NCI-H2081 (cell line): Measurements from ENCODE around the gene SYT14.
A peak's percentile ranks its signal among the peaks of the same experiment; 100 is the strongest.
"Not testable (repeated sequence)": the region's sequence is repeated elsewhere in the genome, so short reads cannot be mapped to it uniquely, and the experiment has no call there.

ENCODE experiments used
- DNase-seq, 2 experiments: peaks; one replicate each; lab custom pipeline; 2025; lab: John Stamatoyannopoulos, UW

The SYT14 gene

GRCh38 chr1:210025870-210026269, 87.9 kb downstream of the SYT14 start:
- DNase-seq: no peak

DNA sequence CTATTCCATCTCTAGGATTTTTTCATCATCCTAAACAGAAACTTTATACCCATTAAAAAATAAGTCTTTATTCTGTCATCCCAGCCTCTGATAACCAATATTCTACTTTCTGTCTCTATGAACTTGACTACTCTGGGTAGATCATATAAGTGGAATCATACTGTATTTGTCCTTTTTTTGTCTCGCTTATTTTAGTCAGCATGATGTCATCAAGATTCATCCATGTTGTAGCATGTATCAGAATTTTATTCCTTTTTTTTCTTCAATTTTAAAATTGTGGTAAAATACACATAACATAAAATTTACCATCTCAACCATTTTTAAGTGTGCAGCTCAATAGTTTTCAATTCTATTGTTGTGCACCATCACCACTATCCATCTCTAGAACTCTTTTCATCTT, 90.0 kb downstream of the SYT14 start:
- DNase-seq: no peak

- DNase-seq: no peak
Measured at GRCh38 chr1:210031473-210031872, 93.5 kb downstream of the SYT14 start.

- DNase-seq: no peak
Measured at GRCh38 chr1:210043058-210043457, 105.0 kb downstream of the SYT14 start.

DNA sequence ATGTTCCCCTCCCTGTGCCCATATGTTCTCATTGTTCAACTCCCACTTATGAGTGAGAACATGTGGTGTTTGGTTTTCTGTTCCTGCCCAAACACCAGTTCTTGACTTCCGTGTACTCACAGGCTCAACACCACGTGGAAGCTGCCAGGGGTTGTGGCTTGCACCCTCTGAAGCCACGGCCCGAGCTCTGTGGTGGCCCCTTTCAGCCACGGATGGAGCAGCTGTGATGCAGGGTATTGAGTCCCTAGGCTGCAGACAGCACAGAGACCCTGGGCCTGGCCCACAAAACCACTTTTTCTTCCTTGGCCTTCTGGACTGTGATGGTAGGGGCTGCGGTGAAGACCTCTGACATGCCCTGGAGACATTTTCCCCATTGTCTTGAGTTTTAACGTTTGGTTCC, 111.6 kb downstream of the SYT14 start:
- DNase-seq: no peak

GRCh38 chr1:210050491-210050890, 112.5 kb downstream of the SYT14 start:
- not testable (repeated sequence) for DNase-seq

DNA sequence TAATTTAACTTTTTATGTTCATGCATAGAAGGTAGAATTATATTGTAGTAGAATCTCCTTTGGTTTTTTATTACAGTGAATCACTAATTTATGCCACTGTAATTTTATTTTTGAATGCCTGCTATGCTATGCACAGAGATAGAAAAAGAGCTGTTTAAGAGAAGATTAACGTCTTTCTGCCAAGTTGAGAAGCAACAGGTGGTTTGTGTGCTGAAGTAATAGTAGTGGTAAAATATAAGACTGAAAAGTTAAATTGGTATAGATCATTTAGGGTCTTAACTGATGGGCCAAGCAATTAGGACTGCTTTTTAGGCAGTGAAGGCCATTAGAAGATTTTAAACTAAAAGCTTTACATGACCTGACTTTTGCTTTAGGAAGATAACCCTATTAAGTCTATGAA, 115.1 kb downstream of the SYT14 start:
- no peak for DNase-seq

- DNase-seq: no peak
Measured at GRCh38 chr1:210057593-210057992, 119.6 kb downstream of the SYT14 start.

DNA sequence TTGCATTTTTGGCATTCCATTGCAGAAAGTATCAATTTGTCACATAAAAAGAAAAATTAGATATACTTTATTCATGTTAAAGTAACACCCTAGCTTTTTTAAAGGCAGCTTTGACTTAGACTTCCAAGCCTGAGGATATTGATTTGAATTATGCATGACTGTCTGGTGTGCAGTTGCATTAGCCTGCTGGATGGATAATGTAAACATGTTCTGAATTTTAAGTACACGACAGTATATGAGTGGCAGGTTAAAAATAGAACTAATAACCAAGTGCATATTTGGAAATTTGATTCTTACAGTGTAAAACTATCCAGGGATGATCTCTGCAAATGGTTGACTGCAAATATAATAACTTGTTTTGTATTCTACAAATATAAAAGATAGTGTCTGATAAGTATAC, 124.0 kb downstream of the SYT14 start:
- DNase-seq: no peak

- no peak for DNase-seq
Measured at GRCh38 chr1:210070531-210070930, 132.5 kb downstream of the SYT14 start.

GRCh38 chr1:210072129-210072528, 134.1 kb downstream of the SYT14 start:
- peak in 1 of 2 experiments; percentile 23 for DNase-seq

DNA sequence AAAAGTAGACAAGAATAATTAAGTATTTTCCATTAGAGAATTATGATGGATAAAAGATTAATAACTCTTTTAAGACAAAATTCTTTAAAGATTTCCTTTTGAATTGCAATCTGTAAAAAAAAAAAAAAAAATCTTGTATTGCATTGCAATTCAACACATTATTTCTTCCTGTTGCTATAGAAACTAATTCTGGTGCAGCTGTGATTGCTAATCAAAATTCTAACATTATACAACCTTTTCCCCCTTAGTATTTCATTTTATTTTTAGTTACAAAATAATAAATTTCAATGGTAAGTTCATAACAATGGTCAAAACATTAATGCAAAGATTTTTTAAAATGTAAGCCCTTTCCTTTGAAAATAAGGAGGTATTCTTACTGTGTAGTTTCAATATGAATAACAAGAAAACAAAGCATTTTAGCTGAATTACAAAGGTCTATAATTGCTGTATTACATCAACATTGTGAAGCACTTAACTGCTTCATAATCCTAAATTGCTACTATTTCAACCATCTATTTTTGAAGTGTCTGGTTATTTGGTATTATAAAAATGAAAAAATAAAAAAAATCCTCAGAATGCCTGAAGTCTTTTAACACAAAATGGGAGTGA, 135.0 kb downstream of the SYT14 start:
- DNase-seq: no peak

GRCh38 chr1:210074904-210075303, 136.9 kb downstream of the SYT14 start:
- no peak for DNase-seq

DNA sequence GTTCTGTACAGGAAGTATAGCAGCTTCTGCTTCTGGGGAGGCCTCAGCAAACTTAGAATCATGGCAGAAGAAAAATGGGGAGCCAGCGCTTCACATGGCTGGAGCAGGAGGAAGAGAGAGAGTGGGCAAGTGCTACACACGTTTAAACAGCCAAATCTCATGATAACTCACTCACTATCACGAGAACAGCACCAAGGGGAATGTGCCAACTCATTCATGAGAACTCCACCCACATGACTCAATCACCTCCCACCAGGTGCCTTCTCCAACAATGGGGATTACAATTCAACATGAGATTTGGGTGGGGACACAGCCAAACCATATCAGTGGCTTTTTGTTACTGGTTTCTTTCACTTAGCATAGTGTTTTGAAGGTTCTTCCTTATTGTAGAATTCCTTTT, 138.6 kb downstream of the SYT14 start:
- no peak for DNase-seq

GRCh38 chr1:210081494-210081893, 143.5 kb downstream of the SYT14 start:
- DNase-seq: no peak

DNA sequence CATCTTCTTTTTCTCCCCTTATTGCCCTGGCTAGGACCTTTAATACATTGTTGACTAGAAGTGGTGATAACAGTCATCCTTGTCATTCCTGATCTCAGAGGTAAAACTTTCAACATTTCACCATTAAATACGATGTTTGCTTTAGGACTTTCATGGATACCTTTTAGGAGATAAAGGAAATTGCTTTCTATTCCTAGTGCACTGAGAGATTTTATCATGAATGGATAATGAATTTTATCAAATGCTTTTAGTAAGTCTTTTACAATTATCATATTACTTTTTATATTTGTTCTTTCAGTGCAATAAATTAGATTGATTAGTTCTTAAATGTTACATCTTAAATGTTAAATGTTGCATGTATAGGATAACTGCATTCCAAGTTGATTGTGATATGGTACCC, 147.3 kb downstream of the SYT14 start:
- DNase-seq: no peak

GRCh38 chr1:210087058-210087457, 149.0 kb downstream of the SYT14 start:
- DNase-seq: no peak

- DNase-seq: no peak
Measured at GRCh38 chr1:210089855-210090254, 151.8 kb downstream of the SYT14 start.

- no peak for DNase-seq
Measured at GRCh38 chr1:210092366-210092765, 154.3 kb downstream of the SYT14 start.

DNA sequence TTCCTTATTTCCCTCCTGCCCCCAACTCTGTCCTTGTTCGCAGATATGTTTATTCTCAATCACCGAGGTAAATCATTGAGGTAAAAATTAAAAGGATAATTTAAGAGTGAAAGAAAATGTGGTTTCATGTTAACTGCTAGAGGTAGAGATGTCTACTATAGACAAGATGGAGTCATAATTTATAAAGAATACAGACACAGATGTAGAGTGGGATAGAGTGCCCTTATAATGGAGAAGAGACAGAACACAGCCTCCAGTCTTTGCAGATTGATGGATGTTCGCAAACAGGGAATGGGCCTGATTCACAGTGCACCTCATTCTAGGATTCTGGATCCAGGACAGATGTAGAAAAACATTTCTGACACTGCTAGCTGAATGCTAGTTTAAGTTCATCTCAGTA, 155.4 kb downstream of the SYT14 start:
- no peak for DNase-seq

DNA sequence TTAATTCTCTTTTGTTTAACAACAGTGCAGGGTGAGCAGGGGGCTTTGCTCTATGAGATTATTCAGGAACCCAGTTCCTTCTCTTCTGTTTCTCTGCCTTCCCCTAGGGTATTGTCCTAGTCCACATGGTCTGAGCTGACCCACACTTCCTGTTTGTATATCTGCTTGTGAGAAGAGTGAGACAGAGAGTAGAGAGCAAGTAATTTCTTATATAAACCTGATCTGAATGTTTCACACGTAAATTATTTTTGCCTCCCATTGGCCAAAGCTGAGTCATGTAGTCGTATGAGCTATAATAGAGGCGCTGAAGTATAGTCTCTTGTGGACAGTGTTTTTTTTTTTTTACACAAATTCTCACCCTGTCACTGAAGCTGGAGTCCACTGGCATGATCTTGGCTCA, 160.3 kb downstream of the SYT14 start:
- DNase-seq: no peak

DNA sequence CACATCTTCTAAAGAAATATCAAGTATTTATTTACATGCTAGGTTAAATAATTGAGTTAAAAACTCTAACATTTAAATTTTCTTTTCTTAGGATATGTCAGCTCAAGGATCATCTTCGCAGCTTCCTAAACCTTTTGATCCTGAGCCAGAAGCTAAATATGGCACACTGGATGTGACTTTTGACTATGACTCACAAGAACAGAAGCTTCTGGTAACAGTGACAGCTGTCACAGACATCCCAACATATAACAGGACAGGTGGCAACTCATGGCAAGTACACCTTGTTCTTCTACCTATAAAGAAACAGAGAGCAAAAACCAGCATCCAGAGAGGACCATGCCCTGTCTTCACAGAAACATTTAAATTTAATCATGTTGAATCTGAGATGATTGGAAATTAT, 161.9 kb downstream of the SYT14 start:
- DNase-seq: no peak

GRCh38 chr1:210104103-210104502, 166.1 kb downstream of the SYT14 start:
- no peak for DNase-seq

DNA sequence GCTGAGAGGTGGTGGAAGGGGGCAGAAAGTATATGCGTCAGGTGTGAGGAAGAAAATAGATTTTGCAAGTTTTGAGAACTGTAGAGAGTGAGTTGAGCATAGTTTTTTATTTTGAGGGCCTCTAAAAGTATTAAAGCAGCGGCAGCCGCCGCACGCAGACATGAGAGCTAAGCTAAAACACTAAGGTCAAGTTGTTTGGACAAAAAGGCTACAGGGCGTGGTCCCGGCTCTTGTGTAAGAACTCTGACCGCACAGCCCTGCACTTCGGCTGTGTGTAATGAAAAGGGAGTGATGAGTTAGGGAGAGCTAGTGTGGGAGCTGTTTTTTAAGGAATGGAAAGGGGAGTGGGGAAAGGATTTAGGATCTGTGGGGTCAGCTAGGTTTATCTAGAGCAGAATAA, 174.9 kb downstream of the SYT14 start:
- not testable (repeated sequence) for DNase-seq

DNA sequence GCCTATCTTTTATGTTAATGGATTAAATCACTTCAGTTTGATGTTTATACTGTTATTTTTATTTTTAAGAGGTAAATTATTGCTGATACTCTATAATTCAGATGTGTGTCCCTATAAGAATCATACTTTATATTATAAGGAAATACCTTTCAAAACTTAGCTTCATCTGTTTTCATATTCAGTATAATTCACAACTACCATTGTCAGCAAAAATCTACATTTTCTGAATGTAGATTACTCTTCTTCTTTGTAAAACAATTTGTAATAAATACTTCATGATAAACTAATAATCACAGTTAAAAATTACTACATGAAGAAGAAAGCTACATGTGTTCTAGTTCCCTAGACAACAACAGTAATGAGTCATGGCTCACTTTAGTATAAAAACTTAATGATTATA, 179.2 kb downstream of the SYT14 start:
- DNase-seq: no peak
